NOMO-1 treated with DMSO at 0.1 percent for 48 hours (cell line): ENCODE data around the gene HLA-DQA1.
"Not testable (repeated sequence)": the region's sequence is repeated elsewhere in the genome, so short reads cannot be mapped to it uniquely, and the experiment has no call there.

ENCODE experiments used
- DNase-seq: peaks from one replicate; lab custom pipeline; 2025; ENCODE audit not compliant: unreplicated experiment; lab: John Stamatoyannopoulos, UW

HLA-DQA1 gene

DNA sequence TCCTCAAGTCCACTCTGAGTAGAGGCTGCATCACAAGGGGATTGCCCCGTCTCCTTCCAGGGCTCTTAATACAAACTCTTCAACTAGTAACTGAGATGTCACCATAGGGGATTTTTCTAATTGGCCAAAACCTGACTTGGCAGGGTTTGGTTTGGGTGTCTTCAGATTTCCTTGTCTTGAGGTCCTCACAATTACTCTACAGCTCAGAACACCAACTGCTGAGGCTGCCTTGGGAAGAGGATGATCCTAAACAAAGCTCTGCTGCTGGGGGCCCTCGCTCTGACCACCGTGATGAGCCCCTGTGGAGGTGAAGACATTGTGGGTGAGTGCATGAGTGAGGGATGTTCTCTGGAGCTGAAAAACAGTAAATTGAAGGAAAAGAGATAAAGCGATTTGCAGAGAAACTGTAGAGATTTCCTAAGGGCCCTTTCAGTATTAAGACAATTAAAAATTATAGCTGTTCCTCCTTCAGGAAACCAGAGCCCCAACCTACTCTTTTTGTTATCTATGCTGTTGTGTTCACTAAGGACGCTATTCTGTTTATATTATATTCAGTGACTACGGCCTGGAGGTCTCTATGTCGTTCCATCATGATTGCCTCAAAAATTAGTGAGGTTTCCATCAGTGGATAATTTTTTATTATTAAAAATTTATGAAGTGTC is at the start of gene HLA-DQA1:
TSS of gene HLA-DQA1 (plus strand) at position 188 of the 662 bp plus-strand sequence. CDS start at position 241, 53 bp downstream.
- peak; percentile 86 for DNase-seq

DNA sequence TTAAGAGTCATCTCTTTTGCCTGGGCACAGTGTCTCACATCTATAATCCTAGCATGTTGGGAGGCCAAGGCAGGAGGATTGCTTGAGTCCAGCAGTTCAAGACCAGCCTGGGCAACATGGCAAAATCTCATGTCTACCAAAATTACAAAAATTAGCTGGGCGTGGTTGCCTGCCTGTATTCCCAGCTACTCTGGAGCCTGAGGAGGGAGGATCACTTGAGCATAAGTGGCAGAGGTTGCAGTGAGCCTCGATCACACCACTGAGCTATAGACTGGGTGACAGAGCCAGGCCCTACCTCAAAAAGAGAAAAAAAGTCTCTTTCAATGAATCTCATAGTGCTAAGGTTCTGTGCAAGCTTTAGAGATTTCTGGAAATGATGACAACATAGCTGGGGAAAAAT is 49.0 kb upstream of the HLA-DQA1 start:
- DNase-seq: no peak

DNA sequence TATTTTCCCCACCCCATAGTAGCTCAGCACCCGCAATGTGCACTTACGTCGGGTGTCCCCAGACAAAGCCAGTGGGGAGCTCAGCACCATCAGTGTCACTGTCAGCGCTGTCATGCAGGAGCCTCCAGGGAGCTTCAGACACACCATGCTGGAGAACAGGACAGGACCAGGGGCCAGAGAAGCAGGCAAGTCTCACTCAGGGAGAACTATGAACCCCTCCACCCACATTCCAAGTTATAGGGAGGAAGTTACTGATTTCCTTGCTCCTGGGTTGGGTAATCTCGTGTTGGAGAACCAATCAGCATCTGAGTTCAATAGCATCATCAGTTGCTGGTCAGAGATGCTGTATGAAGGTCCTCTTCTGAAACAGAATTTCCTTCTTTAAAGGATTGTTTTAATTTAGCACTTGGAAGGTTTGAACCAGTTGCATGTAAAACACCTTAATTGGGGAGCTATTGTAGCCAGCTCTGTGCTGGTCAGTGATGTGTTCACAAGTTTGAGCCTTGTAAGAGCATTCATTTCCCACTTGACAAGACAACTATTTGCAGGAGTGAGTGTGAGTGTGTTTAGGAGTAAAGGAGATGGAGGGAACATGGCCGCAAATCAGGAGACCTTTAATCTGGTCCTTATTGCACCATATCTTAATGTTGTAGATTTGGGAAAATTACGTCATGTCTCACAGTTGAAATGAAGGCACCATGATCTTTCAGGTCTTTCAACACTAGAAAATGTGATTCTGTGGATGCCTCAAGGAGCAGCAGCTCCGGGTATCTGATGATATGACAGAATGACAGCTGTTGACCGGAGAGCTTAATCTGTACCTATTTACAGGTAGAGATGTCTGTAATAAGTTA is 47.4 kb upstream of the HLA-DQA1 start, which contains the start of gene HLA-DRB1:
TSS of gene HLA-DRB1 (minus strand) at position 253 of the 854 bp plus-strand sequence. CDS start at position 147, 106 bp downstream.
- peak; percentile 59 for DNase-seq

DNA sequence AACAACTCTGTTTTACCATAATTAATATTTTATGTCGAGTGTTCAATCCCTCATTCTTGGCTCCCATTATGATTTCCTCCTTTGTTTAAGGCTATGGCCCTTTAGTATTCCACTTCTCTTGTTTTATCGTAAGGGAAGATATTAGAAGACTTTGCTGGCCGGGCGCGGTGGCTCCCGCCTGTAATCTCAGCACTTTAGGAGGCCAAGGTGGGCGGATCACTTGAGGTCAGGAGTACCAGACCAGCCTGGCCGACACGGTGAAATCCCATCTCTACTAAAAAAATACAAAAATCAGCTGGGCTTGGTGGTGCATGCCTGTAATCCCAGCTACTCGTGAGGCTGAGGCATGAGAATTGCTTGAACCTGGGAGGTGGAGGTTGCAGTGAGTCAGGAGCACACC is 46.5 kb upstream of the HLA-DQA1 start:
- DNase-seq: not testable (repeated sequence)

DNA sequence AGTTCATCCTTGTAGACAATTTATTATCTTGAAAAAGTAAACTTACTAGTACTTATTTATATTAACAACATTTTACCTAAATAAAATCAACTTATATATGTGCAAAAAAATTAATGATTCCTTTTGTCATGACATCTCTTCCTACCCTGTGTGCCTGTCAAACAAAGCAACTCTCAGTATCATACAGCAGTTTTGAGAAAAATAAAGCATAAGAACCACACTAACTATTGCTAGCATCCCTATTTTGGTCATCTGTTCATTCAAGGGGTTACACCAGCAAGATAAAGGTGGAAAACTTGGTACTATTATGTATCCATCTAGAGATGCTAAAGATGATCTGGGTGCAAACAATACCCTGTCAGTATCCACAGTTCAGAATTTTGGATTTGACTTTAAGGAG is 40.2 kb upstream of the HLA-DQA1 start:
- no peak for DNase-seq

DNA sequence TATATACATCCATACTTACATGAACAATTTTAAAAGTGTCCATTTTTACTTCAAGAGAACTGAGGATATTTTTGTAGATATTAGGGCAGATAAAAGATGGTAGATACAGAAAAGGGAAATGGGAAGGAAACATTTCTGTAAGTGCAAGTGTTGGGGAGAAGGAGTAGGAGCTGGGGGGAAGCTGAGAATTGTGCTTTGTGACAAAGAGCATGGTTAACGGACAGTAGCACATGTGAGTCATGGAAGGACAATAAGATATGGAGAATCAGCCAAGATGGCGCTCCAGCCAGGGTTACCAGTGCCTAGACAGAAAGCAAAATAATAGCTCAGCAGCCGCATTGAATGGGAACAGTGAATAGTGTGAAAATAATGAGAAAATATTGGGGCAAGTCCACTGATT is 34.8 kb upstream of the HLA-DQA1 start:
- no peak for DNase-seq

DNA sequence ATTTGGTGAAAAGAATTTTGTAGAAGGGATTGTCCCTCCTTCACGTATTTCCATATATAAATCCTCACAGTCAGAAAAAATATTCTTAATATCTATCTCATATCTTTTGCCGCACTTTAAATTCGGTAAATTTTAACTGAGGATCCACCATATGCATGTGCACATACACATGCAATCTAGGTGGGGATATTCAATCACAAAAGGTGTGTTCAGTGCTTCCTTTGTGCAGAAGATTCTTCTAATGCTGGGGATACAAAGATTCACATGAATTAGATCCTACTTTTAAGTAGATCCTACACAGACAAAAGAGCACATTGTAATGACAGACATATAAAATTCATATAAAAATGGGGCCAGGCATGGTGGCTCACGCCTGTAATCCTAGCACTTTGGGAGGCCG is 34.0 kb upstream of the HLA-DQA1 start:
- DNase-seq: no peak

DNA sequence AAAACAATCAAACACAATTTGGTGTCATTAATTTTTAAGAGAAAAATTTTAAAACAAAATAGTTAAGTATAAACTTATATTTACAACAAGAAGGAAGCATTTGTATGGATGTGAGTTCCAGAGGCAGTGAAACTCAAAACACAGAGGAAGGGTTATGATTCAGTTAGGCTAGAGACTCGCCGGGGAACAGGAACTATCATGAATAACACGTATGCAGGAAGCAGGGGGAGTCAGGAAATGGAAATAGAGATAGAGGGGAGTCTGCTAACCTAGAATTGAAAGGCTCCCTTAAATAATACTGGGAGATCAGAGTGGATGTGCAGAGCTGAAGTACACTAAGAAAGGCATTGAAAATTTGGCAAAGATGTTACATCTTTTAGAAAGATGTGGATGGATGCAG is 33.3 kb upstream of the HLA-DQA1 start:
- peak; percentile 46 for DNase-seq

DNA sequence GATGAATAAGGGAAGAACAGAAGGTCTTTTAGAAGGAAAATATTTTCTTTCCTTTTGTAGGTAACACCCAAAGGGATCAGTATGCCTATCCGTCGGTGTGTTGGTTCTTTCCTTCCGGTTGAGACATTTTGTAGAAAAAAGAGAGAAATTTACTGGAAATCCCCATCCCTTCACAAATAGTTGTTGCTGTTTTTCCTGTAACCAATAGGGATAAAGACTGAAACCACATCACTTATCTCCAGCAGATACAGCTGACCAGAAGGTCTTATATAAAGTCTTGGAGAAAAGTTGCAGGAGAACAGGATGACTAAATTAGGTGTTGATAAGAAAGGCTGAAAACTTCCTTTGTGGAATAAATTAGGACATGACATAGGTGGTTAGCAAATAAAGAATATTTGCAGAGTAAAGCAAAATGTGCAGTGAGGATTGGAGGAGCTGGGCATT is 32.8 kb upstream of the HLA-DQA1 start:
- peak; percentile 50 for DNase-seq

DNA sequence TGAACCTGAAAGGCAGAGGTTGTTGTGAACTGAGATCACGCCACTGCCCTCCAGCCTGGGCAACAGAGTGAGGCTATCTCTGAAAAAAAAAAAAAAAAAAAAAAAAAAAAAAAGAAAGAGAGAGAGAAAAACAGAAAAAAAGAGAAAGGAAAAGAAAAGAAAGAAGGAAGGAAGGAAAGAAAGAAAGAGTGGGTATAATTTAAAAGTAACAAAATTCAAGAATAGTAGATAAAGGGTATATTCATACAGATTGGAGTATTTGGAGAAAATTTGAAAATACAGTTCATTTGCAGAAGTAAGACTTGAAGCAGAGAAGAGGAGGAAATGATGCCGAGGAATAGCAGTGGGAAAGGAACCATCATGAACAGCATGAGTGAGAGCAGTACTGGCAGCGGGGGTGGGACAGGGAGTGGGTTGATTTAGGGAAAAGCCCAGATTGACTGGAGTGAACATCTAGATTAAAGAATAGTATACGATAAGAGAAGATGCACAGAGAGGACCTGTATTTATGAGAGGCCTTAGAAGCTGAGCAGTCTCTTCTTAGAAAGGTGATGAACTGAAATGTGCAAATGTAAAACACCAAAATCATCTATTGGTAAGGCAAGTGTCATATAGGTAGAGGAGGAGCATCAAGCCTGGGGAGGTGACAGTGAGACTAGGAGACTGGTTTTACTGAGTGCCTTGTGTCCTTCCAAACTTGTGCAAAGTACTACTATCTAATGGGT is 29.8 kb upstream of the HLA-DQA1 start:
- DNase-seq: no peak

DNA sequence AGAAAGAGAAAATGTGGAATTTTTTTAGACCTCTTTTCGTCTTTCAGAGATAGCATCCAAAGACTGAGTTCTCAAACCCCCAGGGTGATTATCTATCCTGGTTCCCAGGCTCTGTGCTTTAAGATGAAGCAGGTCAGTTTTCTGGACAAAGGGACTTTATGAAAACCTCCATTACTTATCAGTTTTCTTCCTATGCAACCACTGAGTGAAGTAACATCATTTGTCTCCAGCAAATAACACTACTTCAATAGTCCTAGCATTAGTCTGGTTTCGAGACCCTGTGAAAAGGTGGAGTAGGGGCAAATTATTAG is 29.3 kb upstream of the HLA-DQA1 start:
- DNase-seq: no peak

DNA sequence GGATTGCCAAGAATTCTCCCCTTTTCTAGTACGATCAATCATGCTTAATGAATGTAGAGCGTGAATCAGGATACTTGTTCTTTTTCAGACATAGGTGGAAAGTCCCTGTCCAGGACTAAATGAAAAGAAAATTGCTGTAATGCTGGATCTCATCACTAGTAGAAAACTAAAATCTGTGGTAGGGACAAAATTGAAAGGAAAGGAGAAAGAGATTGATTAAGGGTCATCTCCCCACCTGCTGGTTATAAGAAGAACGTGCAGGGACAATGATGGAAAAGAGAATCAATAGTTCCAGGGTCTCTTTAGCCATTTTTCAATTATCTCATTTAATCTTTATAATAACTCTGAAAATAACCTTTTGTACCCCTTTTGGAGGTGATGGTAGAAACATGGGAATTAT is 28.8 kb upstream of the HLA-DQA1 start:
- no peak for DNase-seq

DNA sequence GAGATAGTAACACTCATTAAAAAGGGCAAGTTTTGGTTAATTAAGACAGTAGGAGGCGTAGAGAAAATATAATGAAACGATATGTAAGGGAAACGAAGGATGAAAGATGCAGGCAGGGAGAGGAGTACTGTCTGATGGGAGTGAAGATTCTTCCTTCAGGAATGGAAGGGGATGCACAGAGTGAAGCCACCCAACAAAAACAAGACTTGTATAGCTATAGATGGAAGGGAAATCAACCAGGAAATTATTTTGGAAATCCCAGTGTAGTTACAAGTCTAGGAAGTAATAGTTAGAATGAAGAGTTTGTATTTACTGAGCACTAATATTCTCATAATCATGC is 27.8 kb upstream of the HLA-DQA1 start:
- no peak for DNase-seq

DNA sequence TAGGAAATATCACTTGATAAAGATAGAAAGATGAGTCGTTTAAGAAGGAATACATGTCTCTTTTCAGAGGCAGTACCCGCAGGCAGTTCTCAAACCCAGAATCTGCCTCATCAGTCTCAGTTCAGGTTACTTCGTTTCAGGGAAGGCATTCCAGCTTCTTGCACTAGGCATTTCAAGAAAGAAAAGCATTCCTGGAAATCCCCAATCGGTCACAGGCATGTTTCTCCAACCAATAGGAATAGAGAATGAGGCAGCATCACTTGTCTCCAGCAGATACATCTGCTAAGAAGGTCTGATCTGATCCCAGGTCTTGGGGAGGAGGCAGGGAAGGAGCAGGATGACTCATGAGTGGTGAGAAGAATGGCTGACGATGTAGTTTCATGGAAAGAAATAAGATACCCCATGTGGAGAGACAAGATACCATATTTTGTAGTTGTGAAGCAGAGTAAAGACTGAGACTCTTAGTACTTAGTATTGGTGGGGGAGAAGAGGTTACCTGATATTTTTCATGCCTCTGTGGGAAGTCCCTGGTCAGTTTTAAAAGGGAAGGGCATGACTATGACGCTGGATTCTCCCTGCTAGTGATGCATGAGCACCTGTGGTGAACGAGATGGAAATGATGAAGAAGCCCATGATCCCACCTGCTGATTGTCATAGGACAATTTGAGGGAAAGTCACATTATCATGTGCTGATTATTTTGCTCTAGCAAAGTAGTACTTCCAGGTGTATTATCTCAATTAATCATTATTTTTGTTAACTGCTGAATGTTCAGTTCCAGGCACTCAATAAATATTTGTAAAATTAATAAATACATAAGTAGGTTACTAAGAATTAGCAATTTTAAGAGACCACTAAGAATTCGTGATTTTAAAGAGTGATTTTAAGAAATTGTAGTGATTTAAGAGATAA is 27.2 kb upstream of the HLA-DQA1 start:
- DNase-seq: peak; percentile 96

DNA sequence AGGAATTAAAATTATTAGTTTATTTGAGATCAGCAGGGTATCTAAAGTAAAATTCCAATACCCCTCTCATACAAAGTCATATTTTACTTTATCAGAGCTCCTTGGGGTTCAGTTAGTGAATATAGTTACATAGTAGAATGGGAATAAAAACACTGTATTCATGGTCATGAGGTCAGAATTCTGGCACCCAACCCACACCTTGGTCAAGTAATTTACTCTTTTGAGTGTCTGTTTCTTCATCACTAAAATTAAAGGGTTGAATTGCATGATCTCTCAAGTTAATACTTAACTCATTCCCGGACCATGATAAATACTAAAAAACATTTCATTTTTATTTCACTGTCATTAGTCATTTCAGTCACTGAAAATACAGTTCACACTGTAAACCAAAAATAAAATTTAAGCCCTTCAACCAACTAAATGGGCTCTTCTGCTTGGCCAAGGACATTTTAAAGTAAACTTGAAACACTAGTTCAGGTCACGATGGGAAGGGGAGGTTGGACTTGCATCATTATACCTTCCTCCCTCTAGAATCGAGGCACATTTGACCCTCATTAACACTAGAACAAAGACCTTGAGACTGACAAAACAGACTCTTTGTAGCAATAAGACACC is 26.4 kb upstream of the HLA-DQA1 start:
- DNase-seq: no peak

DNA sequence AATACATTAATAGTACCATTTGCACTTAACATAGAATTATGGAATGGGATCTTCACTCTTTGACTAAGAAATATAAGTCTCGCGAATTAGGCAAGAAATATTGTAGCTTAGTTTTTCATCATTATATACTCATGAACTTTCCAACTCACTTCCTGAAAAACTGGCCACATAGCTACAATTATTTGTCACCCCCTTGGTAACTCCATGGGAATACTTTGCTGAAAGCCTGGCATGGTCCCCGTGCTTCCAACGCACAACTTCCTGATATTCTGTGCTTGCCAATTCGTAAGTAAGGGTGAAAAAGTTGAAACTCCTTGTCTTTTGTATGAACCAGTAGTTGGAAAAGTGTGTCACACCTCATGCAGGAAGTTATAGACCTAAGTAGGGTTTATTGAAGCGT is 23.7 kb upstream of the HLA-DQA1 start:
- DNase-seq: no peak

DNA sequence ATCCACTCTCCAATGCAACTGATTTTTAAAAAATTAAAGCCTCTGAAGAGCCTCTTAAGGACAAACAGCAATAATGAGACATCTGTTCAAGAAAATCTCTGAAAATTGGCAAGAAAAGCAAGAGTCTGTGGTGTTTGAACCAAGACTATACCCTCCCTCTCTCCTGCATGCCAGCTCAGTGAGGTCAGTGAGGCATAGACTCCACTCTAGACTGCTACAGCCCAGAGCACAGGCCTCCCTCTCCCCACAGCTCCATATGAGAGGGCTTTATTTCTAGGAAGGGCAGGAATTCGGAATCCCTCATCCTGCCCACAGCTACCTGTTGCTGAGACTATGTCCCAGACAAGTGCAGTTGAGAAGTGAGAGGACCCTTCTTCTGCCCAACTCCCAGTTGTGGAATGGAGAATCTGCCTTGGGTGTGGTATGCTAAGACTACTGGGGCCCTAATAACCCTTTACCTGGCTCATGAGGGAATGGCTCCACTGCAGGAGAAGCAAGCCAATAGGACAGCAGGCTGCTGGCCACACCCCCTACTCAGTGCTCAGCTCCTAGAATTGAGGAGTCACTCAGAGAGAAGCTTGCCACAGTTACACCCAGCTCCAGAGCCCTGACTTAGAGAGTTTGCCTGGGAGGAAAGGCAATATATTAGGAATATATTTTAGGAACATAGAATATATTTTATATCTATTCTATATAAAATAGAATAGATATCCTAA is 22.7 kb upstream of the HLA-DQA1 start:
- no peak for DNase-seq

DNA sequence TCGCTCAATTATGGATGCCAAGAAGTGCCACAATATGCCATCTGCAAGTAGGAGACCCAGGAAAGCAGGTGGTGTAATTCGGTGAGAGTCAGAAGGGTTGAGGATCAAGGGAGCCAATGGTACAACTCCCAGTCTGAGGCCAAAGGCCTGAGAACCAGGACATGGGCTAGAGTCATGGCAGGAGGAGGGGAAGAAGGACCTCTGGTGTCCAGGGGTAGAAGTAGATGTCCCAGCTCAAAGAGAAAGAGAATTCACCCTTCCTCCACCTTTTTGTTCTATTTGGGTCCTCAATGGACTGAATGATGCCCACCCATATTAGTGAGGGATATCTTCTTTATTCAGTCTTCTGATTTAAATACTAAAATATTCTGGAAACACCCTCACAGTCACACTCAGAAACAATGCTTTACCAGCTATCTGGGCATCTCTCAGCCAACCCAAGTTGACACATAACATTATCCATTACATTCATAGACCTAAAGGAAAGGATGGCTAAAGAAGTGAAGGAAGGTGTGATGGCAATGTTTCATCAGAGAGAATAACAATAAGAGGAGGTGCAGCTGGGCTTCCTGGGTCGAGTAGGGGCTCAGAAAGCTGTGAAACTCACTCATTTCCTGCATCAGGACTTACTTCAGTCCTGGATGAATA is 21.2 kb upstream of the HLA-DQA1 start:
- DNase-seq: no peak

DNA sequence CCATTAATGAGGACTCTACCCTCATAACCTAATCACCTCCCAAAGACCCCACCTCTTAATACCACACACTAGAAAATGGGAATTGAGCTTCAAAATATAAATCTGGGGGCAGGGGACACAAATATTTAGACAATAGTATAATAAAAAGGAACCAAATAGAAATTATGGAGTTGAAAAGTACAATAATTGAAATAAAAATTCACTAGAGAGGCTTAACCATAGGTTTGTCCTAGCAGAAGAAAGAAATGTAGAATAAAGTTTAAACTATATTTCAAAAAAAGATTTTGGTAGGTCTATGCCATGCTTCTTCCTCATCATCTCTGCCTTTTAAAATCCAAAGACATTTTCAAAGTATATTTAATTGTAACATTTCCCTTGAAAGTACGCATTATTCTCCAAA is 19.5 kb upstream of the HLA-DQA1 start:
- no peak for DNase-seq
